Activated CD4-positive, alpha-beta T cell treated with anti-CD3 and anti-CD28 coated beads, Interleukin-2, amount 50 U/mL, for 4 hours (primary cell): ENCODE data around the gene AP4E1.
"Not testable (repeated sequence)": the region's sequence is repeated elsewhere in the genome, so short reads cannot be mapped to it uniquely, and the experiment has no call there.

Experiments used
- DNase-seq, 2 experiments: peaks; one replicate each; pipeline ENCODE4 v3.0.0-alpha.2; 2020

Gene AP4E1

GRCh38 chr15:50908209-50909009 lies at the start of gene AP4E1:
Gene AP4E1 (plus strand): TSS chr15:50908683. CDS start chr15:50908779, 96 bp downstream.
- DNase-seq, result peak; percentile 91

DNA sequence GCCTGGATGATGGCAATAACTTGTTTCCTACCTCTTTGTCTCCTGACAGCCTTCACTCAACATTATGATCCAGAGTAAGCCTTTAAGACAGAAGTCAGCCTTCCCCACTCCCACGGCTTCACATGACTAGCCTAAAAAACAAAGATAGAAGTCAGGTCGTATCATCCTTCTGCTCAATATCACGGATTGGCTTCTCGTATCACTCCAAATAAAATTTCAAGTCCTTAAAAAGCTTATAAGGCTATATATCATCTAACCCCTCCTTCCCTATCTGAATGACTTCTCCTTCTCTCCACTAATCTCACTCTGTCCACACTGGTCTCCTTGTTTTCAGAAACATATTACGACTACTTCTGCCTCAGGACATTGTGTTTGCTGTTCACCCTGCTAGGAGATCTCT lies 47.7 kb upstream of the AP4E1 start:
- DNase-seq, result no peak

DNA sequence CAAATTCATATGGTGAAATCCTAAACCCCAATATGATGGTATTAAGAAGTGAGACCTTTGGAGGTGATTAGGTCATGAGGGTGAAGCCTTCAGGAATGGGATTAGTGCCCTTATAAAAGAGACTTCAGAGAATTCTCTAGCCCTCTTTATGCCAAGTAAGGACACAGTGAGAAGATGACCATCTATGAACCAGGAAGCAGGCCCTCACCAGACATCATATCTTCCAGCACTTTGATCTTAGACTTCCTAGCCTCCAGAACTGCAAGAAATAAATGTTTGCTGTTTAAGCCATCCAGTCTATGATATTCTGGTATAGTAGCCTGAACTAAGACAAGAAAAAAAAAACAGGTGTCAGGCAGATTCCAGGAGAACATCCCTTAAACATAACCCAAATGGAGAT lies 45.9 kb upstream of the AP4E1 start:
- no peak for DNase-seq

DNA sequence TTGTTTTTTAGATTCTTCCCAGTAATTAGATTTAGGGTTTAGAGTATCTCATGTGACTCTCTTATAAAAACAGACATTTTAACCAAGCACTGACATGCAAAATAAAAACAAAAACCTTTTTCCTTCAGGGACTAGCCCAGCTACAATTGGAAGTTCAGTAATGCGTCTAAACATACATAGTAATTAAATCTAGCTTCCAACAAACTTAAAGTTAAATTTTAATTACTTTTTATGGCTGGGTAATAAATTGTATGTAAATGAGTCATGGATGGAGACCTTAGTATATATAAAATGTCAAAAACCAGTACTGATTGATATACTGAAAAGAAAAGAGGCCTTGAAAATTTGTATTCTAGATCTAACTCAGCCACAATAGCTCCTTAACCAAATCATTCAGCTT lies 43.6 kb upstream of the AP4E1 start:
- DNase-seq, result no peak

GRCh38 chr15:50865515-50866353 lies 42.7 kb upstream of the AP4E1 start:
- DNase-seq, result no peak

DNA sequence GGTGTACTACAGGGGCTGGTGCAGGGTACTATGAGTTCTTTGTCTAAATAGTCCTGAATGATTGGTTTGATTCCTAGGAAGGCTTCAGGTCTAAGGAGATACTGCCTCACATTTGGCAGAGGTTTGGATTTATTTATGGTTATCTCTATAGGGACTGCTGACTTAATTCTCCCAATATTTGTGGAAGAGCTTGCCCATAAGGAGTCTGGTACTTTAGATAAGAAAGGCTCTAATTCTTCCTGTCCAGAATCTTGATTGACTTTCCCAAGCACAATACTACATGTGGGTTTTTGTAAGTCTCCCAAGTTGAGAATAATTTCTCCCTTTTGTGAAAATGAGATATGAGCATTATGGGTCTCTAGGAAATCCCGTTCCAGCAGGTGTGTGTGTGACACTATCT lies 36.7 kb upstream of the AP4E1 start:
- no peak for DNase-seq

- no peak for DNase-seq
Measured at GRCh38 chr15:50872832-50873426, 35.6 kb upstream of the AP4E1 start.

DNA sequence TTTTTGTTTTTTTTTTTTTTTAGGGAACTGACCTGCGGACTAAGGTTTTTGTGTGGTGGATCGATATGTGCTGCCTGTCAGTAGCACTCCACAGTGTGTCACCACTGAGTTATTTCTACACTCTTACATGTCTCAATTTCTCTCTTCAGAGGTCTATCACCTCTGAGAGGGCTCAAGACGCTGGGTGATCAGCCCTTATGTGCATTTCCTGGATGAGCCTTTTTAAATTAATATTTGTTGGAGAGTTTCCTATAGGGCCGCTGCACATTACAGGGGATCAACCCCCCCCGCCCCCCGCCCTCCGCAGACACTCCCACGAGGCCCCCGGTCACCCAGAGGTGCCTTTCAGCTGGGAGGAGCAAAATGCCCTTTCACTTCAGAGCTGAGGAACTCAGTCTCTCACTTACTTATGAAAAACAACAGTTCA lies 34.5 kb upstream of the AP4E1 start:
- no peak for DNase-seq

- not testable (repeated sequence) for DNase-seq
Measured at GRCh38 chr15:50875238-50875637, 33.2 kb upstream of the AP4E1 start.

DNA sequence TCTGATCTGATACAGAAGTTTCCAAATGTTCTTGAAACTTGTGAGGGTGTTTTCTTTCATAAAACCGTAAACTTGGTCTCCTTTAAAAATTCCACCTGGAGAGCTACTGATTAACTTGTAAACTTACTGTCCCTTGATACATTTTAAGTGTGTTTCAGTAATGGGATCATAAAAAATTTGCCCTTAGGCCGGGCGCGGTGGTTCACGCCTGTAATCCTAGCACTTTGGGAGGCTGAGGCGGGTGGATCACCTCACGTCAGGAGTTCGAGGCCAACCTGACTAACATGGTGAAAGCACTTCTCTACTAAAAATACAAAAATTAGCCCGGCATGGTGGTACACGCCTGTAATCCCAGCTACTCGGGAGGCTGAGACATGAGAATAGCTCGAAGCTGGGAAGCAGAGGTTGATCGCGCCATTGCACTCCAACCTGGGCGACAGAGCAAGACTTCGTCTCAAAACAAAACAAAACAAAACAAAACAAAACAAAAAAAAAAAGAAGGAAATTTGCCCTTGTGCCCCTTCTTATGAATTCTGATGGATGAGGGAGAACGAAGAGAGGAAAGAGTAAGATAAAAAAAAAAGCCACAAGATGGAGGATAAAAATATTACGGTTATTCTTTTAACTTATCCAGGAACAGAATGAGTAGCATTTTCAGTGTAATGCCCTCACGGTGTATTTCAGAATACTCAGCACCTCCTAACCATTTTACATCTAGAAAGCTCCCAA lies 32.1 kb upstream of the AP4E1 start:
- DNase-seq, result no peak

DNA sequence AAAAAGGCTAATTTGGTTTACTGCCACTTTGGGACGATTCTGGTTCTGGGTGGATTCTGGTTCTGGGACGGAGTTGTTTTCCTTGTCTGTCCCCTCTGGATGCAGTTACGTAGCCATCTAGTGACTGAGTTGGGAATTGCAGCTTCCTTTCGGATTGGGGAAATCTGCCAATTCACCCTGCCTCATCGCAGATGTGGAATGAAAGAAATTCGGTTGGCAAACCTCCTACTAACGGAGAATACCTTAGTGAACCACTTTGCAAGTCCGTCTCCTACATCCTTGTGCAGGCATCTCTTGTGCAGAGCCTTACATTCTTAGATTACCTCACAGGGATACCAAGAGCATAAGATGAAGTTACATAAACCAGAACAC lies 31.5 kb upstream of the AP4E1 start:
- peak; percentile 51 to 58 for DNase-seq

DNA sequence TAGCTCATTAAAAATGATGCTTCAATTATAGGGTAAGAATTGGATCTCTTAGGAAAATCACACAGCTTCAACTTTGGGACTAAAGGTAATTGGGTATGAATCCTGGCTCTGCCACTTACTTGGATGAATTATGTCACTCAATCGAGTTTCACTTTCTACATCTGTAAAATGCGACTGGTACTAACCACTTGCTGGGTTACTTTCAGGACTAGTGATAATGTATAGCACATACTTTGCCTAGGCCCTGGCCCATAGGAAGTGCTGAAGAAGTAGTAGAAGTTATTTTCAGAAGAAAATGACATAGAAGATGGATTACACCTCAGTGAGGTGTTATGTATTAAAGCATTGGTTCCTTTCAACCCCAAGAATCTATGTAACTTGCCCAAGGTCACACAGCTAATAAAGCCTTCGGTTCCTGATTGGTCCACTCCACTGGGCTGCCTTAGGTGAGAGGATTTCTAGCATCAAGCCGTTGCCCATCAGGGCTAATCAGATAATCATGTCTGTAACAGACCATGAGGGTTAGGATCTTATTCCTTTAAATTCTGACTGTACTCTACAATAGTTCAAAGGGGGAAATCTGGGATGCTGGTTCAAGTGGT lies 29.4 kb upstream of the AP4E1 start:
- DNase-seq, result no peak

- DNase-seq, result no peak
Measured at GRCh38 chr15:50880206-50880605, 28.3 kb upstream of the AP4E1 start.

- no peak for DNase-seq
Measured at GRCh38 chr15:50880651-50881114, 27.8 kb upstream of the AP4E1 start.

DNA sequence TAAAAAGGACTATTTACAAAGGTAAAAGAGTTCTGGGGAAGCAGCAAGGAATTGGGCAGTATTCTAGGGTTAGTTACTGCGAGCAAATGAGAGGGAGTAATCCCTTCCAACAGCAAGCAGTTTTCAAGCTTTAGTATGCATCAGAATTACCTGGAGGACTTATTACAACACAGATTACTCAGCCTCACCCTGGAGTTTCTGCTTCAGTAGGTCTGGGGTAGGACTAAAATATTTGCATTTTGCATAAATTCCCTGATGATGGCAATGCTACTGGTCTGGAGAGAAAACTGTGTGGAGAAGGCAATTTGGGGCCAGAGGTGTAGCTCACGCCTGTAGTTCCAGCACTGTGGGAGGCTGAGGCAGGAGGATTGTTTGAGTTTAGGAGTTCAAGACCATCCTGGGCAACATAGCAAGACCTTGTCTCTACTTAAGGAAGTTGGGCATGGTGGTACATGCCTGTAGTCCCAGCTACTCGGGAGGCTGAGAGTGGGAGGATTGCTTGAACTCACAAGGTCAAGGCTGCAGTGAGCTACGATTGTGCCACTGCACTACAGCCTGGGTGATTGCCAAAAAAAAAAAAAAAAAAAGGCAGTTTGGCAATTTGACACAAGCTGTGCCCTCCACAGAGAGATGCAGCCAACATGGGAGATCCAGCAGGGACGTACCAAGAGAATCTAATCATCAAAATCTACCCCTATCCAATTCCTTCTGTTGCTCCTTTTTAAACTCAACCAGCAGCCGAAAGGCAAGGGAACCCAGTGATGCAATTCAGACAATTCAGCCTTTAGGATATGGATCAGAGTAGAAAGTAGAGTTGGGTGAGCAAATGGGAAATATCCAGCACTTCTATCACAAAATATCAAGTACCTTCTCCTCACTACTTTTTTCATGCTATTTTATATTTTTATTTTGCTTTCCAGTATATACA lies 27.1 kb upstream of the AP4E1 start:
- DNase-seq, result no peak

GRCh38 chr15:50883903-50884302 lies 24.6 kb upstream of the AP4E1 start:
- DNase-seq, result no peak

DNA sequence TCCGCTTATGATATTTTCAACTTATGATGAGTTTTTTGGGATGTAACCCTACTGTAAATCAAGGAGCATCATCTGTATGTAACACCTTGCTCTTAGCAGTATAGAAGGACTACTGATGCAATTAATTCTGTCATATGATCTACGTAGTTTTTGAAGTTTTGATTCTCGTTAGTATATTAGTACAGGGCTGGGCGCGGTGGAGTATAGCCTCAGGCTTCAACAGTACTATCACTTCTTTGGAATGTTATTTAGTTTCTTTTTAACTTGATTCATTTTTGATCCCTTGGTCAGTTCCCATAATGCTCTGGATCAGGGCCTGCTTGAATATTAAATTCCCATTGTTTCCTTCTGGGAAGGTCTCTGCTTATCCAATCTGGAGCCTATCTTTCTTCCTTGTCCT lies 23.9 kb upstream of the AP4E1 start:
- no peak for DNase-seq

DNA sequence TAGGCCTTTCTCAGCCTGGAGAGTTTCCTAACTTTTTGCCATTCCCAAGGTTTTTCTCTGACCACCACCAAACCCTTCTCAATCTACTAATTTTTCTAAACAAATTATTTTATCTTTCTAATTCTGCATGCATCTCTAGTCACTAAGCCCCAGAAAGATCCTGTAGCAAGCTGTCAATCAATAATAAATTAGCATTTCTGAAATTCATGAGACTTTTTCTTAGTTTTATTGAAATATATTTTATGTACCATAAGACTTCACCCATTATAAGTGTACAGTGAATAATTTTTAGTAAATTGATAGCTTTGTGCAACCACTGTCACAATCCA lies 22.4 kb upstream of the AP4E1 start:
- no peak for DNase-seq

- no peak for DNase-seq
Measured at GRCh38 chr15:50886611-50887345, 21.7 kb upstream of the AP4E1 start.

- no peak for DNase-seq
Measured at GRCh38 chr15:50888054-50888453, 20.4 kb upstream of the AP4E1 start.

DNA sequence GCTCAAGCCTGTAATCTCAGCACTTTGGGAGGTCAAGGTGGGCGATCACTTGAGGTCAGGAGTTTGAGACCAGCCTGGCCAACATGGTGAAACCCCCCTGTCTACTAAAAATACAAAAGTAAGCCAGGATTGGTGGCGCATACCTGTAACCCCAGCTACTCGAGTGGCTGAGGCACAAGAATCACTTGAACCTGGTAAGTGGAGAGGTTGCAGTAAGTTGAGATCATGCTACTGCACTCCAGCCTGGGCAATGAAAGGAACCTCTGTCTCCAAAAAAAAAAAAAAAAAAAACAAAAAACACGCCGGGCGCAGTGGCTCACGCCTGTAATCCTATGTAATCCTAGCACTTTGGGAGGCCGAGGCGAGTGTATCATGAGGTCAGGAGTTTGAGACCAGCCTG lies 18.9 kb upstream of the AP4E1 start:
- DNase-seq, result no peak
